ENCODE data around the gene SLC27A2. TPM values are rescaled to one million over a fixed set of nuclear protein-coding genes. Genes with fewer than 3 reads are reported as not detected.

SLC27A2 gene
- total and polyA plus RNA-seq, 2 donors (not counting 1 experiment from before 2014, with no cell fraction given) = 0.39 to 0.49 TPM

DNA sequence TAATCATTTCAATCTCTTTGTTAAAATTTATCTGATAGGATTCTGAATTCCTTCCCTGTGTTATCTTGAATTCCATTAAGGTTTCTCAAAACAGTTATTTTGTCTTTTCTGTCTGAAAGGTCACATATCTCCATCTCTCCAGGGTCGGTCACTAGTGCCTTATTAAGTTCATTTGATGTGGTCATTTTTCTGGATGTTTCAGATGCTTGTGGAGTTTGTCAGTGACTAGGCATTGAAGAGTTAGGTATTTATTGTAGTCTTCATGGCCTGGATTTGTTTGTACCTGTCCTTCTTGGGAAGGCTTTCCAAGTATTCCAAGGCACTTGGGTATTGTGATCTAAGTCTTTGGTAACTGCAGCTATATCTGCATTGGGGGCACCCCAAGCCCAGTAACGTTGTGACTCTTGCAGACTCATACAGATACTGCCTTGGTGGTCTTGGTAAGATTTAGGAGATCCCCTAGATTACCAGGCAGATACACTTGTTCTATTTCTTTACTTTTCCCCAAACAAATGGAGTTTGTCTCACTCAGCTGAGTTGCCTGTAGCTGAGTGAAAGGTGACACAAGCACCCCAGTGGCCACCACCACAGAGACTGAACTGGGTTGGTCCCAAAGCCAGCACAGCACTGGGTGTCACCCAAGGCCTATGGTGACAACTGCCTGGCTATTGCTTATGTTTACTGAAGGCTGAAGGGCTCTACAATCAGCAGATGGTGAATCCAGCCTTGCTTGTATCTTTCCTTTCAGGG lies 18.9 kb upstream of the SLC27A2 start:
- no peak for ATAC-seq (ENCODE audit: low read depth)
- no peak overlapping the region for H3K4me3 Mint-ChIP-seq
- CTCF ChIA-PET = no interaction called here

More for the DNA sequence above, 18.9 kb upstream of the SLC27A2 start:
- TF ChIP-seq, protein P1, sequence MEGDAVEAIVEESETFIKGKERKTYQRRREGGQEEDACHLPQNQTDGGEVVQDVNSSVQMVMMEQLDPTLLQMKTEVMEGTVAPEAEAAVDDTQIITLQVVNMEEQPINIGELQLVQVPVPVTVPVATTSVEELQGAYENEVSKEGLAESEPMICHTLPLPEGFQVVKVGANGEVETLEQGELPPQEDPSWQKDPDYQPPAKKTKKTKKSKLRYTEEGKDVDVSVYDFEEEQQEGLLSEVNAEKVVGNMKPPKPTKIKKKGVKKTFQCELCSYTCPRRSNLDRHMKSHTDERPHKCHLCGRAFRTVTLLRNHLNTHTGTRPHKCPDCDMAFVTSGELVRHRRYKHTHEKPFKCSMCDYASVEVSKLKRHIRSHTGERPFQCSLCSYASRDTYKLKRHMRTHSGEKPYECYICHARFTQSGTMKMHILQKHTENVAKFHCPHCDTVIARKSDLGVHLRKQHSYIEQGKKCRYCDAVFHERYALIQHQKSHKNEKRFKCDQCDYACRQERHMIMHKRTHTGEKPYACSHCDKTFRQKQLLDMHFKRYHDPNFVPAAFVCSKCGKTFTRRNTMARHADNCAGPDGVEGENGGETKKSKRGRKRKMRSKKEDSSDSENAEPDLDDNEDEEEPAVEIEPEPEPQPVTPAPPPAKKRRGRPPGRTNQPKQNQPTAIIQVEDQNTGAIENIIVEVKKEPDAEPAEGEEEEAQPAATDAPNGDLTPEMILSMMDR (IDR thresholded peaks at IDR 0.05) = no peak
- no peak for TF ChIP-seq EZH2 (IDR thresholded peaks at IDR 0.05; ENCODE audit: borderline replicate concordance, insufficient read depth, low read depth, low read length, poor library complexity, severe bottlenecking)
- no peak overlapping the region for H3K27ac ChIP-seq (ENCODE audit: low read length in 2 of 2)
- H3K27me3 Mint-ChIP-seq = peaks cover 22% of the 10 kb centered on the region
- no peak overlapping the region for H3K4me2 ChIP-seq (replicated peaks; ENCODE audit: low read depth, low read length, poor library complexity, severe bottlenecking)
- H3K9me3 Mint-ChIP-seq (ENCODE audit: insufficient read depth) = no peaks in the 10 kb centered on the region
- intact Hi-C loops (cut with micrococcal nuclease) = no loop called here
- no peaks in the 10 kb centered on the region for H3K79me2 ChIP-seq (ENCODE audit: control insufficient read depth, insufficient read depth, low read length)
- peaks cover 0 to 7% of the 10 kb centered on the region in 2 donors for H3K4me1 ChIP-seq (ENCODE audit: control insufficient read depth in 2 of 2, insufficient read depth in 2 of 2, low read length in 2 of 2)
- no peak for DNase-seq
- no peaks in the 10 kb centered on the region for H3K9me3 ChIP-seq (ENCODE audit: control extremely low read depth in 1 of 3, control insufficient read depth in 2 of 3, insufficient read depth in 1 of 3, low read length in 2 of 3)
- no peak overlapping the region for H2AFZ ChIP-seq (ENCODE audit: insufficient read depth, low read depth, low read length, poor library complexity, severe bottlenecking)
- no peaks in the 10 kb centered on the region for H3K36me3 ChIP-seq (replicated peaks in 1 of 2; ENCODE audit: control extremely low read depth in 1 of 2, control insufficient read depth in 1 of 2, extremely low read depth in 1 of 2, insufficient read depth in 2 of 2, low read length in 1 of 2)
- POLR2A ChIA-PET = no interaction called here
- H3K9ac ChIP-seq (ENCODE audit: low read length) = no peak overlapping the region
- H3K27me3 ChIP-seq (replicated peaks in 1 of 4; ENCODE audit: control extremely low read depth in 1 of 4, control insufficient read depth in 3 of 4, insufficient read depth in 4 of 4, low read length in 3 of 4) = peaks cover 0 to 5% (median 0%) of the 10 kb centered on the region in 4 experiments
- no peak overlapping the region for H3K4me3 ChIP-seq (ENCODE audit: control extremely low read depth in 1 of 5, extremely low read depth in 1 of 5, insufficient read depth in 1 of 5, low read depth in 2 of 5, low read length in 4 of 5)
- H3K27ac Mint-ChIP-seq = no peak overlapping the region
- no peaks in the 10 kb centered on the region for H4K20me1 ChIP-seq (ENCODE audit: control insufficient read depth, insufficient read depth, low read length, poor library complexity, severe bottlenecking)
- WGBS (ENCODE audit: insufficient coverage) = 100% methylated on average over 1 of the region's 2 CpGs
- peaks cover 3% of the 10 kb centered on the region for H3K4me1 Mint-ChIP-seq

All from B cell (primary cell).